ENCODE measurements around the gene CTU2.

Gene CTU2

DNA sequence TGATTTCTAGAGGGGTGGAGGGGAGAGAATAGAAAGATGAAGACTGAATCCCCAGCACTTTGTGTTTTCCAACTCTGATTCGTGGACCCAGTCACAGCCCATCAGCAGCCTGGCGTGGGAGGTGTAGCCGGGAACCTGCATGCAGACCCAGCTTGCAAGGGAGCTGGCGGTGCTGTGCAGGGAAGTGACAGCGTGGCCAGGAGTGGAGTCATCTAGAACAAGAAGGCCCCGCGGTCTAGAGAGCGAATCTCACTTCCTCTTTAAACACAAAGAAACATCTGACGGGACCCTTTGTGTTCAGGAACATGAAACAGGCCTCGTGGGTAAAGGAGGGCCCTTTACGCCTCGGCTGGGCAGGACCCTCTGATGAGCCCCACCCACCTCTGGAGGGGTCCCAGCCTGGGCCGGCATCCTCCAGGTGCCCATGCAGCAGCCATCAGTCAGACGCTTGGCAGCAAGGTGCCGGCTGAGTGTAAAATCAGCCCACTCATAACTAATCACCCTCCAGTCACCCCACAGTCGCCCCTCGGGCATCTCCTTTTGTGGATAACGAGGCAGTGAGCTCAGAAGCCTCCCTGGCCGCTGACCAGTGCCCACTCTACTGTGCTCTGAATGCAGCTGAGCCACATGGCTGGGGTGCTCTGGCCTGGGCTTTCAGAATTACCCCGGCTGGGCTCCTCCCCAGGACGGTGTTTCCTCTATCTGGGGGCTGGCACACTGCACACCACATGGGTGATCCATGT, 24.4 kb upstream of the CTU2 start:
- DNase-seq = no peak

DNA sequence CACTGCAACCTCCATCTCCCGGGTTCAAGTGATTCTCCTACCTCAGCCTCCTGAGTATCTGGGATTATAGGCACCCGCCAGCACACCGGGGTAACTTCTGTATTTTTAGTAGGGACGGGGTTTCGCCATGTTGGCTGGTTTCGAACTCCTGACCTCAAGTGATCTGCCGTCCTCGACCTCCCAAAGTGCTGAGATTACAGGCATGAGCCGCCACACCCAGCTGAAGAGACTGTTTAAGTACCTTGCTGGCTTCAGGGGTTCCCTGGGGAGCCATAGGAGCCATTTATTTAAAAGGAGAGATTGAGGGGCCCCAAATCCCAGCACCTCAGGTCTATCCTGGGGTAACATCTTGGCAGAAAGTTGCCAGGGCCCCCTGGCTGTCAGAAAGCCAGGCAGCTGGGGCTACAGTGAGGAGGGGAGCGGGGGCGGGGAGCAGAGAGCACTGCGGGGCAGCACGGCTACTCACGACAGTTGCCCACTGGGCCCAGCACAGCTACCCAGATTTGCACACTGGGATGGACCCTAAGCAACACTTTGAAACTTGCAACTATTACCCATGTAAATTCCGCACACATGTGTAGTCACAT, 21.6 kb upstream of the CTU2 start:
- no peak for DNase-seq

DNA sequence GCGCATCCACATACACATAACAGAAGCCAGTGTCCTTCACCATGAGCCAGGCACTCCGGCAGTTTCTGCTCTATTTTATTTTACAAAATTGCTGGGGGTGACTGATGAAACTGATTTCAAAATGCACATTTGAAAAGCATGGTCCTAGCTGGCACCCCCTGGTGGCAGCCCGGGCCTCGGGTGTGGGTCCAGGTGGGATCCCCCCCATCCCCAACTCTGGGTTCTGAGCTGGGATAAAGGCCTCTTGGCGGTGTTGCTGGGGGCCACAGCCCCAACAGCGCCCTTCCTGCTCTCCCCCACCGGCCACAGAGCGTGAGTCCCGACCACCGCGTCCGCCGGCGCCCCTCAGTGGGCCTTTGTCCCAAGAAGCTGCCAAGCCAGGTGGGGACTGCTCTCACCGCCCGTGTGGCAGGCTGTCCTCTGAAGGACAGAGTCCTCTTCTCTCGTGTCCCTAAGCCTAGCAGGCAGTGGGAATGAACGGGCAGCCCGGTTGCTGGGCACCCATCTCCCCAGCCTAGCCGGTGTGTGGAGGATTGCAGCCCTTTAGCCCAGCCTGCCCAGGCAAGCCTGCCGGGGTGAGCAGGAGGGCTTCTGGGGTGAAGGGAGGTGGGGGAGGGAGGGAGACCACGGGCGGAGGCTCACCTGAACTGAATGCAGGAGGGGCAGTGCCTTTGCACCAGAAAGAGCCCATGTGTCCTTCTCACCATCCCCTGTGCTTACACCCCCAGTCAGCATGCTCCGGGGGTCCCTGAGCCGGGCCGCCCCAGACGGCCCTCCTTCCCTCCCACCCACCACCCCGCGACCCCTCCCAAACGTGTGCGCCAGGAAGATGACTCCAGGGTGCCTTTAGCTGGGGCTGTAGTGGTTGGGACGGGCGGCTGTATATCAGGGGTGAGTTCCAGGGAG, 20.9 kb upstream of the CTU2 start:
- no peak for DNase-seq

DNA sequence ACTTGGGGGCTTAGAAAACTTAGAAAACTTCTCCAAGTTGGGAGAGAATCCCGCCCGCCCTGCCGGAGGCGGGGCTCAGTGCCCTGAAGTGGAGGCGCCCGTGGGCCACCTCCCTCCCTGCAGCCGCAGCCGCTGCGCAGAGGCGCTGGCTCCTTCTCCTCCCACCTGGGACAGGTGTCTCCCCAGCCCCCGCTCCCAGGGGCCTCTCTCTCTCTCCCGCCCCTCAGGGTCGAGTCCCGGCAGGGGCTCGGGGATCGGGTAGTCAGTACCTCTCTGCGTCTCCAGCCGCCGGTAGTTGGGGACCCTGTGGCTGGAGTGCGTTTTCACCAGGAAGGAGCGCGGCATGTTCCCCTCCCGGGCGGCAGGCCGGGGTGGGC, 20.3 kb upstream of the CTU2 start:
- DNase-seq = no peak

DNA sequence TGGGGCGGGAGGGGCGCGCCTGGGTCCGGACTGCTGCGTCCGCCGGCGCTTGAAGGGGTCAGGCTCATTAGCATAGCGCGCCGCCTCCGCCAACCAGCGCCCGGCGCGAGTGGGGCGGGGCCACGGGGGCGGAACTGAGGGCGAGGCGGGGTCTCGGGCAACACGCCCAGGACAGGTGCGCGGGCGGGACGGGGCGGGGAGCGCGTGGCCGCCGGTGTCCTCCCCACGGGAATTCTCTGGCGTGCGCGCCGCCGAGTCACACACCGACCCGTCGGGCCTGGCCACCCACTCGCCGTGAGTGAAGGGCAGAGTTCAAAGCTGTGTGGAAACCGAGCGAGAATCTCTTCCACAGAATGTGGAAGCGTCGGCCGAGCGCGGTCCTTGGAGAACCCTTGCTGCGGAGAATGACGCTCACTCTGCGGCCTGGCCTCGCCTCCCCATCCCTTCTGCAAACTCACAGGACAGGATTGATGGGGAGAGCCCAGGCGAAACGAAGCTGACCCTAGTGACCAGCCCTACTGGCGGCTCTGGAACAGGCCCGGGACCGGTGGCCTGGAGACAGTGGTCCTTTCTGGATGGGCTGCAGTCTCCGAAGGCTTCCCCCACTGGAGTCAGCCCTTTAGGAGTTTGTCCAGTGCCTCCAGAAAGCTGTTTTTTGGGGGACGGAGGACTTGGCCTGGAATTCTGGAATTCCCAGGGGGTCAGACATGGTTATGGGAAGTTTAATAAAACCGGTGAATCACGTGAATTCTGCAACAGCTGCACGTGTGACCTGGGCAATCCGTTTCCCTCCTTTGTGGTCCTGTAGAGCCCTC, 19.7 kb upstream of the CTU2 start, which contains the start of gene SNAI3:
Gene SNAI3 (minus strand): TSS at position 69 of the 815 bp plus-strand sequence. CDS start 101 bp downstream, outside the sequence.
- no peak for DNase-seq

DNA sequence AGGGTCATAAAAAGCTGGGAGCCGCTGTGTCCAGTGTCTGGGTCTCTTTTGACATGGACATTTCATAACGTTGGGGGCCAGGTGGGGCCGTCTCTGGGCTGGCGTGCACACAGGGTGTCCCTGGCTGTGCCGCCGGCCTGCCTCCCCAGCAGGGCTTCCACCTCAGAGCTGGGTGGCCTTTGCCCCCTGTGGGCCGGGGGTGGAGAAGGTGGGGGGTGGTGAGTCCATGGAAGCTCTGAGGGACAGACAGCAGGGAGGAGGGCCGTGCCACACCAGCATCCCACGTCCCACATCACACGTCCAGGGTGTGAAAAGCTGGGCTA, 19.1 kb upstream of the CTU2 start:
- no peak for DNase-seq

DNA sequence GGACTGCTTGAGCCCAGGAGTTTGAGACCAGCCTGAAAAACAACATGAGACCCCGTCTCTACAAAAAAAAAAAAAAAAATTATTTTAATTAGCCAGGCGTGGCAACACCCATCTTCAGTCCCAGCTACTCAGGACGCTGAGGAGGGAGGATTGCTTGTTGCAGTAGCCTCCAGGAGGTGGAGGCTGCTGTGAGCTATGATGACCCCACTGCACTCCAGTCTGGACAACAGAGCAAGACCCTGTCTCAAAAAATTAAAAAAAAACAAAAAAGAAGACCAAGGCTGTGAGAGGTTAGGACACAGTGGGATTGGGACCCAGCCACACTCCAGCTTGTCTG, 18.7 kb upstream of the CTU2 start:
- no peak for DNase-seq

DNA sequence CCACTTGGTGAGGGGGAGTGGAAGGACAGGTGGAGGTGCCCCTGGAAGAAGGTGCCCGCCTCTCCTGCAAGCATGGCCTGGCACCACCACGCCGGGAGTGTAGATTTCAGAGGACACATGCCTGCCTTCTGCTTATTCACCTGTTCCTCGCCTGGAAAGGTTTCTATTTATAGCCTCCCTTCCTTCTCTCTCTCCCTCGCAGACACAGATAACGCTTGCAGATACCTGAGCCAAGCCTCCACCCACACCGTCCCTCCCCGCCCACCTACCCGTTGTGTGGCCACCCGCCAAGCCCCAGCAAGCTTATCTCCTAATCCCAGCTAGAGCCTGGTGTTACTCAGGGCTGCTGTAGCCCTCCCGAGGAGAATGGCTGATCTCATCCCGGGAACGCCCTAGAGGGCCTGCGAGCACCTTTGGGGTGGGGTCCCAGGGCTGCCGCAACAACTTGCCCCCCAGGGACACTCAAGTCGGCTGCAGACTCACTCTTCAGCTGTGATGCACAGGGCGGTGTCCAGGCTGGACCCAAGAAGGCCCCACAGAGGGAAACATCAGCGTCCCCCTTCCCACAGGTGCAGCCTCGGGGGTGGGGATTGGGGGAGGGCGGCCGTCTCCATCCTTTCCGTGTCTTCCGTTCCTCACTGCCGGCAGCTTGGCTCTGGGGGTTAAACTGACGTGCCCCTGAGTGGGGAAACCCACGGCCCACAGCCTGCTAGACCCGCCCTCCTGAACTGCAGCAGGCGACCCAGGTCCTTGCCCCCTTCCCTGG, 18.1 kb upstream of the CTU2 start:
- DNase-seq = no peak

DNA sequence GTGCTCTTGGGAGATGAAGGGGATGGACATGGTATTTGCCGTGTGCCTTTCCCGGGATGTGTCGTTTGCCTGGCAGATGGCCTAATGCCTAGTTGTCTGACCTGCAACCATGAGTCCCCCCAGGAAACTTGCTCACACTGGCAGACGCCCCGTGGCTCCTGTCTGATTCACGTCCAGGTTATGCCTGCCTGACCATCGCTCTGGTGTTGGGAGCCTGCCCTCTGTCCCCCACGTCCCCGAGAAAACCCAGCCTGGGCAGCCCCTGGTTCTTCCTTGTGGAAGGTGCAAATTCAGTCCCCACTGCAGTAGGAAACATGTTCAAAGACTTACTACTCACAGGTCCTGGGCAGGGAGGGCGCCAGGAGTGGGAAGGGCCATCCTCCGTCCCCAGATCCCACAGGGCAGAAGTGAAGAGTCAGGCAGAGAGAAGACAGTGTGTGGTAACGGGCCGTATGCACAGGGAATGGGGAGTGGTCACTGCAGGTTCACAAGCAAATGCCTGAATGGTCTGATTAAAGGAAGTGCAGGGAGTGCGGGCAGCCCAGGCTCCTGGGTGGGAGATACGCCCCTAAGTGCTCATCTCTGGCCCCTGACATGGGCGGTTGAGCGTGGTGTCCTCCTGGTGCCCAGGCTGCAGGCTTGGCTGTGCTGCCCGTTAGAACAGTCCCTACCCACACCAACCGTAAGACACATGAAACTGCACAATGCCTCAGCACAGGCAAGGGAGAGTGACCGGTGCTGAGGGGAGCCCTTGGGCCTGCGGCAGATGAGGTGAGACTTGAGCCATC, 15.8 kb upstream of the CTU2 start:
- DNase-seq = no peak

DNA sequence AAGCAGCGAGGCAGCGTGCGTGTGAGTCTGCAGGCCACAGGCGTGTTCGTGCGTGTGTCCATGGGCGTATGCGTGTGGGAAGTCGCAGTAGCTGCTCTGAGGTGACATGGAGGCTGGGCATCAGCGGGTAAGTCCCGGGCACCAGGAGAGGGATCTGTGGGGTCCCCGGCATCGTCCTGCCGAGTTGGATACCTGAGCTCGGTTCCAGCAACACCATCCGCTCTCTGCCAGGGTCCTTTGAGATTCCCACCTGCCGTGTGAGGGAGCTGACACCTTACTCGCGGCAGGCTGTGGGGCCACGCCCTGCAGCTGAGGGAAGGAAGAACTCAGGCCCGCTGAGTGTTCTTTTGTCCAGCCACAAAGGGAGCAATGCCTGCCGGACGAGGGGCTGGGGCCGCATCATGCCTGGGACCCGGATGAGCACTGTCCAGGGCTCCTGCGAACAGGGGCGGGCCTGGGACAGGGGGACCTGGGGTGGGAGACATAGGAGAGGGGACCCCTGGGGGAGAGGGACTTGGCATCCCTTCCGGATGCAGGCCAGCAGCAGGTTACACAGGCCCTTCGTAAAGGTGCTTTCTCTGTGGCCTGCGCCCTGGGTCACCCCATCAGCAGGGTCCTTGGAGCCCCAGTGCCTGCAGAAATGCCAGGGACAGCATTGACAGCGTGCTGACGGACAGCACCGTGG, 15.0 kb upstream of the CTU2 start:
- DNase-seq = no peak

DNA sequence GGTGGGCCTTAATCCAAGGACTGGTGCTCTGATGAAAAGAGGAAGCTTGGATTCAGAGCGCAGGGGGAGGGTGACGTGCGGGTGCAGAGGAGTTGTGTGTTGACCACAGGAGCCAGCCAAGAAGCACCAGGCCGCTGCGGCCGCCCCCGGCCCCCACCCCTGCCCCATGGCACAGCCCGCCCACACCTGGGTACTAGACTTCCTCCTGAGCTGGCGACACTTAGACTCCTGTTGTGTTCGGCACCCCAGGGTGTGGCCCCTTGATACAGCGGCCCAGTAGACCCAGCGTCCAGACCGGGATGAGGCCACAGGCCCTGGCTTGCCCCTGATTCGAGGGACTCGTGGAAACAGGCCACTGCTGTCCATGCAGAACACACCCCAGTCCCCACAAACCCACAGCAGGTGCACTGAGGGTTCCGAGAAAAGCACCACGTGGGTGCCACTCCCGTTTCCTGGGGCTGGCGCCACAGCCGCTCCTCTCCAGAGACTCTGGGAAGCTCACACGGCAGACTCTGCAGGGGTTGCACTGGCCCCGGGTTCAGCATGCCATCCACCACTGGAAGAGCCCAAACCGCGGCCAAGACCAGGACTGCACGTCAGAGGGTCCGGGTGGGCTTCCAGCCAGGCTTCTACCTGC, 14.3 kb upstream of the CTU2 start:
- no peak for DNase-seq

DNA sequence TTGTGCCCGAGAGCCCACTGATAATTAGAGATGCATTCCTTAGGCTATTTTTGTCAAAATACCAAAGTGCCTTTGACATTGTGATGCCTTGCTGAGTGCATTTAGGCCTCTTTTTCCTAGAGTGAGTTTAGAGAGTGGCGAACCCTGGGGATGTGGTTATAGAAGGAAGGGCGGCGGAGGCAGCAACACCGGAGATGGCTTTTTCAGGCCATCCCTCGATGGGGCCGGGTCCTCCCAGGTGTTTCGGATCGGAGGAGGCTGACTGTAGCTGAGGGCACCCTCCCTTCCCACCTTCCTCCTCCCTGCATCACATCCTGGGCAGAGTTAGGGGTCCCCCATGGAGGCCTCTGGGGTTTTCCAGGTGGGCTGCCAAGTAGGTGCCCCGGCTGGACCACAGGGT, 13.4 kb upstream of the CTU2 start:
- DNase-seq = no peak

DNA sequence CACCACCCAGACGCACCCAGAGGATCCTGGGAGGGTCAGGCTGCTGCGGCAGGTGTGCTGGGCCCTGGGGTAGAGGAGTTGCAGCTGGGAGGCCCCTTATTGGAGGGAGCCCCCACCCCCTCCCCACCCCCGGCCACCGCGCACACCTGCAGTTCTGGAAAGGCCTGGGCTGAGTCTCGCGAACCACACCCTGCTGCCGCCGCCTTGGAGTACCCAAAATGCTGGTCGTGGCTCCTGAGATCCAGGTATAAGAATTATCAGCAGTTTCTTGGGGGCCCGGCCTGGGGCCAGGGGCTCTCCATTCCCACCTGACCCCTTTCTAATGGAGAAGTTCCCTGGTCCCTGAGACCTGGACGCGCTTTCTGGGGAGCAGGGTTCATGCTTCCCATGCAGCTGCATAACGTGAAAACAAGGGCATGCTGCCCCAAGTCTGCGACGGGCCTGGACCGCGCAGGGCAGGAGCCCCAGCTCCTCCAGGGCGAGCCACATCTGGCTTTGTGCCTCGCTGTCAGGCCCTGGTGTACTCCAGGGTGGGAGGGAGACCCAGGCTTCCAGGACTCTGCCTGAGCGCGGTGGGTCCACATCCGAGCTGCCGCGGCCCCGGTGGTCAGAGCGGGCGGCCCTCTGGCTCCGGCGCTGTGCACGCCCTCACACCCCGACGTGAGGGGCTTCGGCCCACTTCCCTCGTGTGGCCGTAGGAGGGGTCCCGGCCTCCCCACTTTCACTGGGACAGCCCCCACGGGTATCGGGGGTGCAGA, 12.7 kb upstream of the CTU2 start:
- no peak for DNase-seq

DNA sequence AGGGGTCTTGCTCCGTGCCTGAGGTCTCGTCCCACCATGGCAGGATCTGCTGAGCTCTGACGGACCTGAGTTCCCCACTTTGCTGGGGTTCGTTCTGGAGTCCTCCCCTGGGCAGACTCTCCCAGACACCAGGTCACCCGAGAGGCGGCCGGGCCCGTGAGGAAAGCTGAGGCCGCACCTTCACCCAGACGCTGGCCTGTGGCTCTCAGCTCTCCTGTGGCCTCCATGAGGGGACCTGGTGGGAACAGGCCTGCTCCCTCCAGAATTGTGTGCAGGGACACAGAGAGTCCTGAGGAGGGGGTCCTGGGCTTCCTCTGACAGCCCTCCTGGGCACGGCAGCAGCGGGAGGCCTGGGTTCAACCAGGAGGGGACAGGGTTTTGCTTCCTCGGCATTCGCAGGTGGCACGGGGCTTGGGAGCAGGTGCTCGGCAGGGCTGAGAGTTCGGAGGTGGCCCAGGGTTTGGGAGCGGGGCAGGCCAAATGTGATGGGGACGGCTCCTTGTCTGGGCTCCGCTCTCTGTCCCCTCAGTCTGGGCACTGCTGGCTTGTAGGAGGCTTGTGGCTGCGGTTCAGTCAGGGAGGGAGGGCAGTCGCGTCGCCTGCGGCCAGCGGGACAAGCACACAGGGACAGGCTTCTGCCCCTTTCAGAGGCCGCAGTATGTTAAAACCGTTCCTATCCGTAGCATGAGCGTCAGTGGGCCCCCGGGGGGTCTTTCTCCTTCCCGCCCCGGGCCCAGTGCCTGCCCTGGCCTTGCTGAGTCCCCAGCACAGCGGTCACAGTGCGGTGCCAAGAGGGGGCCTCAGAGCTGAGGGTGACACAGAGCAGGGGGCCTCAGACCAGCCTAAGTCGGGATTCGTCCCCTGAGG, 11.8 kb upstream of the CTU2 start:
- no peak for DNase-seq

DNA sequence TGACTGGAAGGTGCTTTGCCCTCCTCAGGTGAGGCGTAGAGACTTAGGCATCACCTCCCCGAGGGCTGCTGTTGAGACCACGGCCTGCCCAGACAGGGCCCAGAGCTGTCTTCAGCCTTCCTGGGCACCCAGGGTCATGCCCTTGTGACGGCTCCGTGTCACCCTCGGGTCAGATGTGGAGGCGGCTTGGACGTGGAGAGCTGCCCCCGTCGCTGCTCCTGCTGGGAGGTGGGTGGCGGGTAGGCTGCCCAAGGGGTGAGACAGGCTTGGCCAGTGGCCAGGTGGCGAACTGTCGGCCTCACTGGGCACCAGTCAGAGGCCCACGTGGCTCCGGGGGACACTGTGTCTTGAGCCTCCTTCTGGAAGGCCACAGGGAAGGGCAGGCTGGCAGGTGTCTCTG, 11.1 kb upstream of the CTU2 start:
- no peak for DNase-seq

DNA sequence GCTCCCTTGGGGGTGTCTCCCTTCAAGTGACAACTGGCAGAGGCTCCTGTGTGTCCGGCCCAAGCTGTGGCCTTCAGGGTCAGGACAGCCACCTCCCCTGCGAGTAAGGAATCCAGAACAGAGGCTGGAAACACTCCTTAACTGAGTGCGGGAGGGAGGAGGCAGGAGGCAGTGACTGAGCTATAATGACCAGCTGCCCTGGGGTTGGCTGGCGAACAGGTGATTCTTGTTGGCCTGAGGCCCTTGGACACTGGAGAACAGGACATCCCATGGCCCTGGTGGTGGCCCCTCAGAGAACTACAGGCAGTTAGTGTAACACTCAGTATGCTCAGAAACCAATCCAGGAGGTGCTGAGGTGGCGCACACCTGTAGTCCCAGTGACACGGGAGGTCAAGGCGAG, 10.6 kb upstream of the CTU2 start:
- no peak for DNase-seq

DNA sequence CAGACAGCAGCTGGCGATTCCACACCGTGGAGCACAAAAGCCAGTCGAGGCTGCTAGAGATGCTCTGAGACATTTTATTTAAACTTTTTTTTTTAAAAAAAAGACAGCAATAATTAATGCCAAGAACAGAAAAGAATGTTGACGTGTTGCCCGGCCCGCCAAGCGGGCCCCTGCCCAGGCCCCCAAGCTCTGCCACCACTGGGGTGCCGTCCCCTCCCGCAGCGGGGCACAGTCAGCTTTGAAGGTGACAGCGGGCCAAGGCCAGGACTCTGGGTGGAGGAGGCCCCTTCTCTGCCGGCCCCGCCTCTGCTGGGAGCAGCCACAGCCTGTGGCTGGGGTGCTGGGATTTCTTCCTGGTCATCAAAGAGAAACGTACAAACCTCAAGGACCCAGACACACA, 9.9 kb upstream of the CTU2 start:
- DNase-seq = no peak

DNA sequence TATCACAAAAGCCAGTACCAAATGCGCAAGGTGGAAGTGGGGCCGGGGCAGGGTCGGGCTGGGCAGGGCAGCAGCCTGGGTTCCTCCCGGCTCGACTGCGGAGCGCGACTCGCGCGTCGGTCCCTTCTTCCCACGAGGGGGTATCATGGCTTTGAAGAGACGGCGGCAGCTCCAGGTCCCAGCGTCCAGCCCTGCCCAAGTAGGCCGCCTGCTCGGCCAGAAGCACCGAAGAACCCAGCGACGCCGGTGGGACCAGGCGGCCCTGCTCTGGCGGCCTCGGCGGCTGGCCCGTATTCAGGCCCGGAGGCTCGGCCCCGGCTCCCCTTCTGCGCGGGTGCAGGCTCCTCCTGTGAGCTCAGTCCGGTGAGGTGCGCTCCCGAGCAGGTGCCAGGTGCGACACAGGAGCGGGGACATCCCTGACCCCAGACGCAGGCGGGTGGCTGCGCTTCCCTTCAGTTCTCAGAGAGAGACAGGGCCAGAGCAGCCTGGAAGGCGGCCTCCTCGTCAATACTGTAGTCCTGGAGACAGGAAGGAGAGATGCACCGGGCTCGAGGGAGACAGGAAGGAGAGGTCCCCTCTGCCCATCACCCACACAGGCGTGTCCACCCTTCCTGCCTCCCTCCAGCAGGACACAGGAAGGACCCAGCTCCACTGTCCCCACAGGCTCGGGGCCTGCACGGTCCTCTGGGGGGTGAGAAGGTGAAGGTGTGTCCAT, 9.0 kb upstream of the CTU2 start:
- no peak for DNase-seq

All from GOT3 (cell line).